SK-N-MC (cell line): ENCODE data around the gene PHLDA2.

ENCODE experiments used
- EZH2 ChIP-seq: fragments of 200-600 bp; sonication (generic); IDR thresholded peaks from one replicate; pipeline ENCODE4 v1.6.1; 2017; ENCODE audit warnings: antibody characterized with exemption
- POLR2AphosphoS5 ChIP-seq: IDR thresholded peaks from 2 replicates; pipeline ENCODE4 v1.6.1; 2012; ENCODE audit warnings: mild to moderate bottlenecking, low read depth, low read length, borderline replicate concordance

- TF ChIP-seq POLR2AphosphoS5 (no peak), EZH2 (no peak)
Measured at GRCh38 chr11:2880646-2881045, 48.6 kb downstream of the PHLDA2 start.
